GM10266 (cell line): ENCODE results near the gene ASNSD1.

Experiments
- DNase-seq: peaks from one replicate; pipeline ENCODE4 v3.0.0; 2012; ENCODE audit errors: extremely low spot score
- TF ChIP-seq, protein P1 (sequence below): IDR thresholded peaks from 2 replicates; pipeline ENCODE4 v1.5.1; 2012; ENCODE audit warnings: mild to moderate bottlenecking, low read depth; ENCODE audit not compliant: control insufficient read depth, insufficient read depth; ENCODE audit errors: missing control alignments

Gene ASNSD1

DNA sequence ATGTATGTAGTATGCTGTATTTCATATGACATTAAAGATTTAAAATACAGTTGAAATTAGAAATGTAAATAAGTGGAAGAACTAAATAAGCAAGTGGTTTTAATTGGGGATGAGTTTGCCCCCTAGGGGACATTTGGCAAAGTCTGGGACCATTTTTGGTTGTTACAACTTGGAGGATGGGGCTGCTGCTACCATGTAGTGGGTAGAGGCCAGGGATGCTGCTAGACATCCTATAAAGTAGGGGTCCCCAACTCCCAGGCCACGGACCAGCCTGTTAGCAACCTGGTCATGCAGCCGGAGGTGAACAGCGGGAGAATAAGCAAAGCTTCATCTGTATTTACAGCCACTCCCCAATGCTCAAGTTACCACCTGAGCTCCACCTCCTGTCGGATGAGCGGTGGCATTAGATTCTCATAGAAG lies 27.9 kb upstream of the ASNSD1 start:
- no peak for DNase-seq

DNA sequence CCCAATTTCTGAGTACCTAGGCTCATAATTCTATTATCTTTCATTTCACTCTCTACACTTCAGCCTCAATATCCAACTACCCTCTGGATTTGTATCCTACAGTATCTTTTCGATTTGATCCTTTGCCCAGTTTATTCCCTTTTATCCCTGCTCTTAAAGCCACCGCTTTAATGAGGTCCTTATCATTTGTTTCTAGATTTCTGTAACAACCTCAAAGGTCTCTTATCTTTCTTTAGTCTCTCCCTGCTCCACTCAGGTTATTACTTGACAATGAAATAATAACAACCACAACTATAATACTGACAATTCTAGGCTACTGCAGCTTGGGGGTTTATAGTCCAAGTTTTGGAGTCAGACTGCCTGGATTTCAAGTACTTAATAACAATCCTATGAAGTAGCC lies 25.9 kb upstream of the ASNSD1 start:
- TF ChIP-seq, protein P1, sequence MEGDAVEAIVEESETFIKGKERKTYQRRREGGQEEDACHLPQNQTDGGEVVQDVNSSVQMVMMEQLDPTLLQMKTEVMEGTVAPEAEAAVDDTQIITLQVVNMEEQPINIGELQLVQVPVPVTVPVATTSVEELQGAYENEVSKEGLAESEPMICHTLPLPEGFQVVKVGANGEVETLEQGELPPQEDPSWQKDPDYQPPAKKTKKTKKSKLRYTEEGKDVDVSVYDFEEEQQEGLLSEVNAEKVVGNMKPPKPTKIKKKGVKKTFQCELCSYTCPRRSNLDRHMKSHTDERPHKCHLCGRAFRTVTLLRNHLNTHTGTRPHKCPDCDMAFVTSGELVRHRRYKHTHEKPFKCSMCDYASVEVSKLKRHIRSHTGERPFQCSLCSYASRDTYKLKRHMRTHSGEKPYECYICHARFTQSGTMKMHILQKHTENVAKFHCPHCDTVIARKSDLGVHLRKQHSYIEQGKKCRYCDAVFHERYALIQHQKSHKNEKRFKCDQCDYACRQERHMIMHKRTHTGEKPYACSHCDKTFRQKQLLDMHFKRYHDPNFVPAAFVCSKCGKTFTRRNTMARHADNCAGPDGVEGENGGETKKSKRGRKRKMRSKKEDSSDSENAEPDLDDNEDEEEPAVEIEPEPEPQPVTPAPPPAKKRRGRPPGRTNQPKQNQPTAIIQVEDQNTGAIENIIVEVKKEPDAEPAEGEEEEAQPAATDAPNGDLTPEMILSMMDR = no peak
- no peak for DNase-seq

More for the DNA sequence above, 27.9 kb upstream of the ASNSD1 start:
- TF ChIP-seq, protein P1 = no peak

DNA sequence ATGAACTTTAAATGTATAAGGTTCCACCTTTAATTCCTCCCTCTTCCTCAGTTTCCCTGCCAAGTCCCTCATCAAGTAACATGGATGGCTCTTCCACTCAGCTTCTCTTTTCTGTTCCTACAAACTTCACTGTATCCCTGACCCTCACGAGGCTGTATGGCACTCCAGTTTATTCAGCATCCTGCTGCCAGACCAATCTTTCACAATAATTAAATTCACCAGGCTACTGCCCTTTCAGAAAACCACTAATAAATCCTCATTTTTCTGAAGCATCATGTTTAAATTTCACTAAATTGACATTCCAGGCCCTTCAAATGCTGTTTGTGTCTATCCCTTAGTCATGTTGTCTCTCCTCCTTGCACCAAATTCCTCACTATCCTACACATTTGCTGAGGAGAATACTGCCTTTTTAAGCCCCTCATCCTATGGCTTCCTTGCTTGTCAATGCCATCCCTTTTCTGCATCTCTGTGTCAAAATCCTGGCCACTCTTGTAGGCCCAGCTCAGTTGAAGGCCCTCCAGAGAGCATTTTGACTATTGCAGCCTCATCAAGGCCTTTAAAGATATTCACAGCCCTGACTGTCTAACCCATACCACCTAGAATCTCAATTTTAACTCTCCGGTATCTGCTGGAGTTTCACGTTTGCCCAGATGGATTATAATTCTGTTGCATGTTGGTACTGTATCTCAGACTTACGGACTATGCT lies 22.8 kb upstream of the ASNSD1 start:
- DNase-seq = no peak
- TF ChIP-seq, protein P1 = no peak

DNA sequence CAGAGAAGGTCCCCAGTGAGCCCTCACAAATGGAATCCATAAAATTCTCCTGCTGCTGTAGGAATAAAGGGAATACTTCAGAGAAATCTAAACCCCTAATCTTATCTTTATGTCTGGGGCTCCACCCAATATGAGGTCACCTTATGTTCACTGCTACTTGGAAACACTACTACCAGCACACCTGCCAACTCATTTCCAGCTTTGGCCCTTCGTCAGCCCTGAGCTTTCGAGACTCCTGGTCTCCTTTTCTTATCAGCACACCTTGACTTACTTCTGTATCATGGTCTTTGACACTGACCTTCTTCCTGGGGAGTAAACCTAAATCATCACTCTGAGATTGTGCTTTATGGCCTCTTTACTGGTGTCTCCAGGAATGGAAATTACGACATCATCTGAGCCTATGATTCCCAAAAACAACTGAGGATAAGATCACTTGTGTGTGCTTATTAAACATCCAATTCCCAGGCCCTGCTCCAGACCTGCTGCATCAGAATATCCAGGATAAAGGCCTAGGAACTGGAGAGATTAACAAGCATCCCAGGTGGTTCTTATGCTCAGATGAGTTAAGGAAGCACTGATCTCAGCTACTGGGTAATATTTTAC lies 22.2 kb upstream of the ASNSD1 start:
- no peak for DNase-seq

DNA sequence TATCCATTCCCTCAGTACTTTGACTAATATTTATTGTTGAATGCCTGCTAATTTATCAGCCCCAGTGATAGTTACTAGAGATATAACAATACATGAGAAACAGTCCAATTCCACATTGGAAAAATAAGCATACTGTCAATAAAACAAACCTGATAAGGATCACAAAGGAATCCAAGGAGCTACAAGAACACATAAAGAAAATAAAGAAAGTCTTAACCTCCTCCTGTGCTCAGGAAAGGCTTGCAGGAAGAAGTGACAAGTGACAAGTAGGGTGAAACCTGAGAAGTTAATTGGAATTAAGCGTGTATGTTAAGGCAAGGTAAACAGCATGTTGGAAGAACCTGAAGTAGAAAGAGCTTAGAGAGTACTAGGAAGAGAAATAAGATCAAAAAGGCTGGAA lies 20.3 kb upstream of the ASNSD1 start:
- TF ChIP-seq, protein P1 = no peak
- DNase-seq = no peak

More for the DNA sequence above, 22.2 kb upstream of the ASNSD1 start:
- TF ChIP-seq, protein P1 = no peak

DNA sequence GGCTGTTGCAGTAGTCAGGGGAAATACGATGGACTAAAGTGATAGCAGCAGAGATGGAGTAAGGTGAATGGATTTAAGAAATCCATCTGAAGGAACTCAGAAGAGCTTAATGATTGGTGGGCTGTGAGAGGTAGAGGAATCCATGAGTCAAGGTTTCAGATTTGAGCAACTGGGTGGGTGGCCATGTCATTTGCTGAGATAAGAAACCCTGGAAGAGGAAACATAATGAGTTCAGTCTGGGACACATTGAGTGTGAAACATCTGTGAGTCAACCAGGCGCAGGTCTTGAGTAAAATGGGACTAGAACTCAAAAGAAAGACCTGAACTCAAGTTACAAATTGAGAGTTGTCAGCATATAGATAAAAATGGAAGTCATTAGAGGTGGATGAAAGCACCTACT lies 19.7 kb upstream of the ASNSD1 start:
- DNase-seq = no peak
- TF ChIP-seq, protein P1 = no peak

DNA sequence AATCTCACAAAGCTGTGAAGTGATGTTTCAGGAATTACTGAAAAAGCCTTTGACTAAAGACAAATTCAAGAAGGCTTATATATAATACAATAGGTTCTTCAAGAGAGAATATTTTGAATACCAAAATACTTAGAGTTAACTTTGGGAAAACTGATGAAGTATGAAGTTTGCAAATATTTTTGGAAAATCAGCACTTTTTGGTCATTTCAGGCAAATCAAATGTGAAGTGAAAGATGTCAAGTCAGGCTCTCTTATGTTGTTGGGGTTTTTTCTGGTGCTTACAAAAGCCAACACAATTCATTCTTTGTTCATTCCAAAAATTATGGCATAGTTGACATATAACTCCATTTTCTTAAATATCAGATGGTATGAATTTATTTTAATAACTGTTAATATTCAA lies 14.7 kb upstream of the ASNSD1 start:
- TF ChIP-seq, protein P1 = no peak
- no peak for DNase-seq
